BE2C (cell line): ENCODE measurements around the gene TMC8.

Source experiments
- DNase-seq: peaks from one replicate; pipeline ENCODE4 v3.0.0-alpha.2; 2020
- H3K27me3 ChIP-seq: fragments of 250-450 bp; sonication (Bioruptor Pico); 2 replicates; pipeline ENCODE4 v1.5.1; 2020; ENCODE audit warnings: mild to moderate bottlenecking
- H3K36me3 ChIP-seq: fragments of 250-450 bp; sonication (Bioruptor Pico); 2 replicates; pipeline ENCODE4 v1.5.1; 2020; ENCODE audit warnings: mild to moderate bottlenecking
- H3K4me1 ChIP-seq: fragments of 250-450 bp; sonication (Bioruptor Pico); 2 replicates; pipeline ENCODE4 v1.5.1; 2020
- H3K4me3 ChIP-seq: 2 replicates; pipeline ENCODE4 v1.5.1; 2011; ENCODE audit warnings: low read depth, low read length
- H3K9me3 ChIP-seq: fragments of 250-450 bp; sonication (Bioruptor Pico); 2 replicates; pipeline ENCODE4 v1.5.1; 2020
- CTCF ChIP-seq: IDR thresholded peaks from 2 replicates; pipeline ENCODE4 v1.5.1; 2012; ENCODE audit warnings: mild to moderate bottlenecking, low read depth, low read length

The TMC8 gene

GRCh38 chr17:78125138-78125913 is 5.2 kb upstream of the TMC8 start:
- H3K36me3 ChIP-seq = no peaks in the 10 kb centered on the region; the same call in 1 of the 2 replicates
- no peak for DNase-seq
- H3K27me3 ChIP-seq = no peaks in the 10 kb centered on the region
- peaks cover 24% of the 10 kb centered on the region for H3K4me1 ChIP-seq
- TF ChIP-seq CTCF = no peak
- H3K9me3 ChIP-seq = no peaks in the 10 kb centered on the region
- peak overlapping the region; percentile 16; the same call in 1 of the 2 replicates for H3K4me3 ChIP-seq

- H3K9me3 ChIP-seq = no peaks in the 10 kb centered on the region
- no peaks in the 10 kb centered on the region; the same call in 1 of the 2 replicates for H3K36me3 ChIP-seq
- H3K27me3 ChIP-seq = 0 out of 2 replicates have a peak, but pooled peaks cover under 1% of the 10 kb centered on the region
- peak; percentile 82 for DNase-seq
- H3K4me3 ChIP-seq = peak overlapping the region; percentile 16; the same call in 1 of the 2 replicates
- no peak for TF ChIP-seq CTCF
- peaks cover 24% of the 10 kb centered on the region for H3K4me1 ChIP-seq
Observed at GRCh38 chr17:78125976-78126894, 4.3 kb upstream of the TMC8 start.

- TF ChIP-seq CTCF = no peak
- Histone ChIP-seq H3K27me3 (0 out of 2 replicates have a peak, but pooled peaks cover 4% of the 10 kb centered on the region), H3K4me3 (no peak overlapping the region), H3K36me3 (no peaks in the 10 kb centered on the region; the same call in 1 of the 2 replicates), H3K4me1 (peaks cover 24% of the 10 kb centered on the region), H3K9me3 (no peaks in the 10 kb centered on the region)
- DNase-seq = no peak
Observed at GRCh38 chr17:78126895-78127238, 3.7 kb upstream of the TMC8 start.

- Histone ChIP-seq H3K27me3 (0 out of 2 replicates have a peak, but pooled peaks cover 4% of the 10 kb centered on the region), H3K4me1 (peaks cover 24% of the 10 kb centered on the region), H3K36me3 (no peaks in the 10 kb centered on the region; the same call in 1 of the 2 replicates), H3K9me3 (no peaks in the 10 kb centered on the region), H3K4me3 (peak overlapping the region; percentile 69)
- DNase-seq = no peak
- TF ChIP-seq CTCF = no peak
Observed at GRCh38 chr17:78127239-78127887, 3.2 kb upstream of the TMC8 start.

- TF ChIP-seq CTCF = no peak
- Histone ChIP-seq H3K4me1 (peaks cover 24% of the 10 kb centered on the region), H3K36me3 (no peaks in the 10 kb centered on the region; the same call in 1 of the 2 replicates), H3K27me3 (0 out of 2 replicates have a peak, but pooled peaks cover 4% of the 10 kb centered on the region), H3K4me3 (peak overlapping the region; percentile 69), H3K9me3 (no peaks in the 10 kb centered on the region)
- no peak for DNase-seq
Observed at GRCh38 chr17:78127888-78128550, 2.6 kb upstream of the TMC8 start.
